ENCODE measurements around the gene SPANXD.
"Not testable (repeated sequence)": the region's sequence is repeated elsewhere in the genome, so short reads cannot be mapped to it uniquely, and the experiment has no call there.

Gene SPANXD

DNA sequence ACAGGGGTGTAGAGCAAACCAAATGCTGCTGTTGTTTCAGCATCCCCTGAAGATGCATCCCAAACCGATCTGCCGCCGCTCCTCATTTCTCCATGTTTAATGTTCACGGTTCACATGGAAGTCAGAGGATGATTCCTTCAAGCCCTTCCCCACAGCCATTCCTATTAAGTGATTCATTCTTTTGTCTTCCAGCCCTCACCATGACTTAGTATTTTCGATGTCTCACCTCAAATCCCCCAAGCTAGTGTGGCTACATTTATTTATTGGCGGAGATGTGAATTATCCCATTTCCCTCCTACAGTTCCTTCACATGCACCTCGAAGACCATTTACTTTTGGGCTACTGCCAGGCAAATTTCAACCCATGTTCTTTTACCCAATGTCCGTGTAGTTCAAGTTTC, at the start of gene SPANXD:
Gene SPANXD, minus strand, starts transcription at position 101 of the 400 bp plus-strand sequence. CDS start 334 bp downstream, outside the sequence.
- not testable (repeated sequence) for DNase-seq

- DNase-seq = no peak
These were observed 44.1 kb upstream of the SPANXD start for GRCh38 chrX:141742666-141743065.

DNA sequence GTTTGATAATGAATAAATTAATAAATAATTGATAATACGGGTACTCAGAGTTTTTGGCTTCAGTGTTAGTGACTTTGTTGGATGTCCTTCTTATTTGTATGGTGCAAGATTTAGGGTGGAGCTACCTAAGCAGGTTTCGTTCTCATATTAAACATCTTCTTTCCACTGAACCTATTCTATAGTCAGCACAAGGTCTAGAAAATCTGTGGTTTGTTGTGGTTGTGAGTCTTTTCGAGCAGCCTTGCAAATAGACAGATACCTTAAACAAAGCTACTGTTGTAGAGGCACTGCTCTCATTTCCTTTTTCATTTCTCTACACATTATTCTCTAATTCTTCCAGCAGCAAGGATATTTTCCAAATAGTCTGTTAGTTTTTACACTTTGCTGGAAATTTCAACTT, 38.1 kb upstream of the SPANXD start:
- DNase-seq = no peak

DNA sequence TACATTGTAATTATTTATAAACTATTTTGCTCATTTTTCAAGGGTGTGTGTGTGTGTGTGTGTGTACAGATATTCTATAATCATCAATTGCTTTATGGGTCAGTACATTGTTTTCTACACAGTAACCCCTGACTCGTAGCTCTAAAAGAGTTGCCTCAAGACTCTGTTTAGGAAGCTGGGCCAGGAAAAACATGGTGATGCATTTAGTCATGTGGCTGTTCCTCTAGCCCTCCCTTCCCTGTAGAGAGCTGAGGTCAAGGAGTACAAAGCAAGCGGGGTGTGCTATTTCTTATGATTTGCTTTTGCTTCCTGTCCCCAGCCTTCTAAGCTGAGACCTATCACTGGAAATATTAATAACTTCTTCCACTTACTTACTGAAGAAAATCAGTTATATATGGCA, 34.8 kb upstream of the SPANXD start:
- no peak for DNase-seq

DNA sequence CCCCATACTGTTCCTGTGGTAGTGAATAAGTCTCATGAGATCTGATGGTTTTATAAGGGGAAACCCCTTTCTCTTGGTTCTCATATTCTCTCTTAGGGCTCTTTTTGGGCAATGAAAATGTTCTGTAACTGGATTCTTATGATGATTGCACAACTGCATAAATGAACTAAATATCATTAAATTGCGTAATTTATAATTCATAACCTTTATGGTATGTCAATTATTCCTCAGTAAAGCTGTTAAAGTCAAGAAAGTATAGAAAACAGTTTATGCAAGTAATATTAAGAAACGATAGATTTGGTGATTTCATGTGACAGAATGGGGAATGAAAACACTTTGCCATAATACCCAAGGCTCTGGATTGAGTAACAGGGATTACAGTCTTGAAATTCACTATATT, 33.5 kb upstream of the SPANXD start:
- DNase-seq = no peak

DNA sequence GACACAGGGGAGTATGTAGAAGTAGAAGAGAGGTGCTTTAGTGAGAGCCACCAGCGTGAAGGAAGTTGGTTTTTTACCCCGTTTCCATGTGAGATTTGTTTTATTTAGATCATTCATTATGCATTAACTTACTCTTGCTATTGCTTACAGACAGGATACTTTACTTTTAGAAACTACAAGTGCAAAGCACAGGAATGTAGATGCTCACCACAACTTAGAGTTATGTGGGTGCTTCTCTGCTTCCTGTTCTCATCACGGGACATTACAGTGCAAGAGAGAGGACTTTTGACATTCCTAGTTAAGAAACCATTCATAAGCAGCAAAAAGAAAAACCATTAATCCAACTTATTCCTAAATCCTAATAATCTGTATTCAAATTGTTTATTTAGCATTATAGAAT, 25.6 kb upstream of the SPANXD start:
- no peak for DNase-seq

- DNase-seq = no peak
These were observed 16.1 kb upstream of the SPANXD start for GRCh38 chrX:141714680-141715079.

GRCh38 chrX:141701072-141701471, 2.5 kb upstream of the SPANXD start:
- no peak for DNase-seq

- DNase-seq = no peak
These were observed 24.6 kb downstream of the SPANXD start for GRCh38 chrX:141673946-141674345.

DNA sequence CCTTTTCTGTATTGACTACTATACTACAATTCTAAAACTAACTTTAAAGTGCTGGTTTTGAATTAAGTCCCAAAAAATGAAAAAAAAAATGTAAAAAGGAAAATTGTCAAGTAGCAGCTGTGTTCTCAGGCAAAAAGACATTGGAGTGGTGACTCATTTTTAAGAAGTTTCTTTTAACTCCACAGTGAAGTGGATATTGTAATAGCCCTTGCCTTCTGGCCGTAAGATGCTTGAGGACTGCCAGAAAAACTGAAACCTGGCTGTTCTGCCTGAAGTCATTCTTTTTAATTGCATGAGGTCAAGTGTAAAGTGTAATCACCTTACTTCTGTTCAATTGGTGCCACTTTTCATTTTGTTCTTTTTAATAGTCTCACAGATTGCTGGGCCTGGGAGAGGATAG, 28.9 kb downstream of the SPANXD start:
- no peak for DNase-seq

DNA sequence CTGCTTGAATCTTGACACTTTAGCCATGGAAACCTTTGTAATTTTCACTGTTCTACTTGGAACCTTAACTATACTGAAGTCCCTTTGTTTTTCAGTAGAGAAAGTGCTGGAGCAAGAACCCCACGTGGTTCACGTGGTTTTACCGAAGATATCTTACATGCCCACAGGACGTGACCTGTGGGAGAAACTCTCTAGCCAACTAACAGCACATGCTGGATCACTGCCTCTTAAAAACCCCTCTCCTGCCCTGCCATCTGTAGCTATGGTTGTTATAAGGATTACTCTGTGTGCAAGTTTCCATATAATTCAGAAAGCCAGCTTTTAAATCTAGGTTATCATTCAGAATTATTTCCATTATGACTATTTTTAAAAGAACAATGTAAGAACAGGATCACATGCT, 30.2 kb downstream of the SPANXD start:
- DNase-seq = no peak

DNA sequence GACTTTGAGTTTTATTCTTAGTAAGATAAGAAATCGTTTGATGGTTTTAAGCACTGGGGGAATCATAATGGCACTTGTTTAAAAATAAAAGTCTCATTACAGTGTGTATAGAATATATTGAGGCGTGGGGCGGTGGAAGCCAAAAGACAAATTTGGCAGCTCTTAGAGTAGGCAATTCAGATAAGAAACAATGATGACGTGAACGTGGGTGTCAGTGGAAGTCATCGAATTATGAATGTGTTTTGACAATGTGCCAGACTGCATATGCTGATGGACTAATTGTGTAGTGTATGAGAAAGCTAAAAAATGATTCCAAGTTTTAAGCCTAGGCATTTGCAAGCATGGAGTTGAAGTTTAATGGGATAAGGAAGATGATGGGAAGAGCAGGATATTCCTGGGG, 35.8 kb downstream of the SPANXD start:
- DNase-seq = no peak

DNA sequence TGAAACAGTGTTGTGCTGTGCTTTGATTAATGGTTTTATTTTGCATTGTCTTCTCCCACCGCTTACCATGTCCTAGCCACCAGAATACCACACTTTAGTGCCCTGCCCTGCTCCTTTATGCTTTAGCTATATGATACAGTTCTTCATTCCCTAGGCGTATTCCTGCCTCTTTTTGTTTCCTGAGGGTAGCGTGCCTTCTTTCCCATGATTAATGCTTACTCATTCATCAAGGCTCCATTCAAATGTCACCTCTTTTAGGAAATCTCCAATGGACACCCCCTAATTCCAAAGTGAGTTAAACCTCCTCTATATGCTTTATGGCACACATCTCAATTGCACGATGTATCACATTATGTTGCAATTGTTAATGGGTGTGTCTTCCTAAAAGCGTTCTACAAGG, 46.3 kb downstream of the SPANXD start:
- no peak for DNase-seq

Measured in hematopoietic multipotent progenitor cell treated with erythropoietin and hydrocortisone succinate and interleukin-3 and kit ligand, for 6 days (in vitro differentiated cells).